NCI-H187 treated with DMSO at 0.1 percent for 48 hours (cell line): ENCODE data around the gene PCLAF.

Experiments
- DNase-seq: peaks from one replicate; lab custom pipeline; 2025; lab: John Stamatoyannopoulos, UW

PCLAF gene

GRCh38 chr15:64315216-64315615 lies 66.0 kb downstream of the PCLAF start:
- no peak for DNase-seq

- no peak for DNase-seq
These were observed 66.8 kb downstream of the PCLAF start for GRCh38 chr15:64314456-64314855.
